ENCODE results near the gene CERS5.
"Not testable (repeated sequence)": the region's sequence is repeated elsewhere in the genome, so short reads cannot be mapped to it uniquely, and the experiment has no call there.

The CERS5 gene

GRCh38 chr12:50186681-50187080 lies 19.5 kb upstream of the CERS5 start:
- no peak for DNase-seq (ENCODE audit: low read depth)

- DNase-seq (ENCODE audit: low read depth): no peak
Observed at GRCh38 chr12:50185970-50186663, 18.9 kb upstream of the CERS5 start.

- no peak for DNase-seq (ENCODE audit: low read depth)
Observed at GRCh38 chr12:50185301-50185895, 18.2 kb upstream of the CERS5 start.

GRCh38 chr12:50184261-50184660 lies 17.1 kb upstream of the CERS5 start:
- DNase-seq (ENCODE audit: low read depth): no peak

- no peak for DNase-seq (ENCODE audit: low read depth)
Observed at GRCh38 chr12:50182461-50182860, 15.3 kb upstream of the CERS5 start.

- no peak for DNase-seq (ENCODE audit: low read depth)
Observed at GRCh38 chr12:50181691-50182090, 14.5 kb upstream of the CERS5 start.

- DNase-seq (ENCODE audit: low read depth): no peak
Observed at GRCh38 chr12:50175716-50176026, 8.5 kb upstream of the CERS5 start.

- DNase-seq (ENCODE audit: low read depth): no peak
Observed at GRCh38 chr12:50174971-50175715, 8.0 kb upstream of the CERS5 start.

- DNase-seq (ENCODE audit: low read depth): no peak
Observed at GRCh38 chr12:50166799-50167048, 445 bp downstream of the CERS5 start.

- no peak for DNase-seq (ENCODE audit: low read depth)
Observed at GRCh38 chr12:50164963-50165362, 2.2 kb downstream of the CERS5 start.

- DNase-seq (ENCODE audit: low read depth): no peak
Observed at GRCh38 chr12:50162230-50162629, 4.9 kb downstream of the CERS5 start.

- DNase-seq (ENCODE audit: low read depth): no peak
Observed at GRCh38 chr12:50160643-50161042, 6.5 kb downstream of the CERS5 start.

- no peak for DNase-seq (ENCODE audit: low read depth)
Observed at GRCh38 chr12:50157259-50157658, 9.9 kb downstream of the CERS5 start.

GRCh38 chr12:50156641-50157040 lies 10.5 kb downstream of the CERS5 start:
- no peak for DNase-seq (ENCODE audit: low read depth)

- not testable (repeated sequence) for DNase-seq (ENCODE audit: low read depth)
Observed at GRCh38 chr12:50154947-50155346, 12.2 kb downstream of the CERS5 start.

GRCh38 chr12:50151047-50151687 lies 16.0 kb downstream of the CERS5 start:
- DNase-seq (ENCODE audit: low read depth): no peak

GRCh38 chr12:50149311-50149710 lies 17.9 kb downstream of the CERS5 start:
- DNase-seq (ENCODE audit: low read depth): no peak

GRCh38 chr12:50148011-50148410 lies 19.2 kb downstream of the CERS5 start:
- DNase-seq (ENCODE audit: low read depth): not testable (repeated sequence)

- no peak for DNase-seq (ENCODE audit: low read depth)
Observed at GRCh38 chr12:50147281-50147680, 19.9 kb downstream of the CERS5 start.

- no peak for DNase-seq (ENCODE audit: low read depth)
Observed at GRCh38 chr12:50145439-50145838, 21.7 kb downstream of the CERS5 start.

- DNase-seq (ENCODE audit: low read depth): no peak
Observed at GRCh38 chr12:50142993-50143392, 24.2 kb downstream of the CERS5 start.

GRCh38 chr12:50132505-50133135 lies 34.5 kb downstream of the CERS5 start:
- no peak for DNase-seq (ENCODE audit: low read depth)

- DNase-seq (ENCODE audit: low read depth): no peak
Observed at GRCh38 chr12:50129290-50129689, 37.9 kb downstream of the CERS5 start.

All from stimulated activated CD8-positive, alpha-beta memory T cell treated with anti-CD3 and anti-CD28 coated beads, Interleukin-12 subunit alpha, Interleukin-12 subunit beta, amount 100 ng/mL, for 4 hours (primary cell).